Measurements from ENCODE around the gene CHCHD4. TPM values are rescaled to one million over a fixed set of nuclear protein-coding genes. Genes with fewer than 3 reads are reported as not detected.
A peak's percentile ranks its signal among the peaks of the same experiment; 100 is the strongest.

Gene CHCHD4
- total RNA-seq, 3 donors from 2014 or later: 18.6 to 25.4 (median 24.2) TPM

GRCh38 chr3:14134291-14134690 lies 9.6 kb upstream of the CHCHD4 start:
- peaks cover 53% of the 10 kb centered on the region for H3K36me3 Mint-ChIP-seq (ENCODE audit: insufficient read depth)

GRCh38 chr3:14133876-14134275 lies 9.2 kb upstream of the CHCHD4 start:
- Mint-ChIP-seq H3K9me3 (no peaks in the 10 kb centered on the region), H3K4me3 (no peak overlapping the region), H3K36me3 (ENCODE audit: insufficient read depth) (peaks cover 56% of the 10 kb centered on the region), H3K4me1 (ENCODE audit: low read depth) (no peaks in the 10 kb centered on the region), H3K27me3 (ENCODE audit: low read depth) (no peaks in the 10 kb centered on the region)
- no peak for DNase-seq
- ATAC-seq: no peak

More at GRCh38 chr3:14134291-14134690, 9.6 kb upstream of the CHCHD4 start:
- DNase-seq (no peak), ATAC-seq (no peak)
- no peak overlapping the region for H3K4me3 Mint-ChIP-seq
- no peaks in the 10 kb centered on the region for H3K9me3 Mint-ChIP-seq
- H3K4me1 Mint-ChIP-seq (ENCODE audit: low read depth): no peaks in the 10 kb centered on the region
- H3K27me3 Mint-ChIP-seq (ENCODE audit: low read depth): no peaks in the 10 kb centered on the region

- Mint-ChIP-seq H3K4me1 (ENCODE audit: low read depth) (peaks cover 3% of the 10 kb centered on the region), H3K4me3 (no peak overlapping the region), H3K27me3 (ENCODE audit: low read depth) (no peaks in the 10 kb centered on the region), H3K9me3 (no peaks in the 10 kb centered on the region), H3K36me3 (ENCODE audit: insufficient read depth) (peaks cover 58% of the 10 kb centered on the region)
- DNase-seq (no peak), ATAC-seq (no peak)
Measured at GRCh38 chr3:14133188-14133800, 8.6 kb upstream of the CHCHD4 start.

GRCh38 chr3:14132689-14133088 lies 8.0 kb upstream of the CHCHD4 start:
- no peak for DNase-seq
- Mint-ChIP-seq H3K36me3 (ENCODE audit: insufficient read depth) (peaks cover 58% of the 10 kb centered on the region), H3K4me3 (no peak overlapping the region), H3K27me3 (ENCODE audit: low read depth) (no peaks in the 10 kb centered on the region), H3K4me1 (ENCODE audit: low read depth) (peaks cover 9% of the 10 kb centered on the region), H3K9me3 (no peaks in the 10 kb centered on the region)
- no peak for ATAC-seq

- ATAC-seq (no peak), DNase-seq (no peak)
- no peak overlapping the region for H3K4me3 Mint-ChIP-seq
- H3K4me1 Mint-ChIP-seq (ENCODE audit: low read depth): peaks cover 15% of the 10 kb centered on the region
- no peaks in the 10 kb centered on the region for H3K9me3 Mint-ChIP-seq
- H3K36me3 Mint-ChIP-seq (ENCODE audit: insufficient read depth): peaks cover 62% of the 10 kb centered on the region
- H3K27me3 Mint-ChIP-seq (ENCODE audit: low read depth): no peaks in the 10 kb centered on the region
Measured at GRCh38 chr3:14132120-14132519, 7.5 kb upstream of the CHCHD4 start.

GRCh38 chr3:14131134-14131533 lies 6.5 kb upstream of the CHCHD4 start:
- no peak for ATAC-seq
- DNase-seq: no peak
- Mint-ChIP-seq H3K27me3 (ENCODE audit: low read depth) (no peaks in the 10 kb centered on the region), H3K36me3 (ENCODE audit: insufficient read depth) (peaks cover 59% of the 10 kb centered on the region), H3K9me3 (no peaks in the 10 kb centered on the region), H3K4me3 (no peak overlapping the region), H3K4me1 (ENCODE audit: low read depth) (peaks cover 24% of the 10 kb centered on the region)

GRCh38 chr3:14130707-14131106 lies 6.0 kb upstream of the CHCHD4 start:
- Mint-ChIP-seq H3K4me3 (no peak overlapping the region), H3K36me3 (ENCODE audit: insufficient read depth) (peaks cover 55% of the 10 kb centered on the region), H3K9me3 (no peaks in the 10 kb centered on the region), H3K27me3 (ENCODE audit: low read depth) (no peaks in the 10 kb centered on the region), H3K4me1 (ENCODE audit: low read depth) (peaks cover 28% of the 10 kb centered on the region)
- no peak for ATAC-seq
- no peak for DNase-seq

GRCh38 chr3:14130230-14130629 lies 5.6 kb upstream of the CHCHD4 start:
- no peak for DNase-seq
- ATAC-seq: no peak
- Mint-ChIP-seq H3K4me1 (ENCODE audit: low read depth) (peaks cover 29% of the 10 kb centered on the region), H3K9me3 (no peaks in the 10 kb centered on the region), H3K36me3 (ENCODE audit: insufficient read depth) (peaks cover 54% of the 10 kb centered on the region), H3K27me3 (ENCODE audit: low read depth) (no peaks in the 10 kb centered on the region), H3K4me3 (no peak overlapping the region)

- no peak for ATAC-seq
- Mint-ChIP-seq H3K27me3 (ENCODE audit: low read depth) (no peaks in the 10 kb centered on the region), H3K9me3 (no peaks in the 10 kb centered on the region), H3K4me1 (ENCODE audit: low read depth) (peaks cover 29% of the 10 kb centered on the region), H3K36me3 (ENCODE audit: insufficient read depth) (peaks cover 53% of the 10 kb centered on the region), H3K4me3 (no peak overlapping the region)
- no peak for DNase-seq
Measured at GRCh38 chr3:14129296-14129695, 4.6 kb upstream of the CHCHD4 start.

GRCh38 chr3:14128724-14129123 lies 4.1 kb upstream of the CHCHD4 start:
- Mint-ChIP-seq H3K27me3 (ENCODE audit: low read depth) (no peaks in the 10 kb centered on the region), H3K4me1 (ENCODE audit: low read depth) (peaks cover 33% of the 10 kb centered on the region), H3K9me3 (no peaks in the 10 kb centered on the region), H3K4me3 (no peak overlapping the region), H3K36me3 (ENCODE audit: insufficient read depth) (peaks cover 50% of the 10 kb centered on the region)
- no peak for ATAC-seq
- DNase-seq: no peak

GRCh38 chr3:14127516-14128161 lies 3.0 kb upstream of the CHCHD4 start:
- Mint-ChIP-seq H3K9me3 (no peaks in the 10 kb centered on the region), H3K4me1 (ENCODE audit: low read depth) (peaks cover 43% of the 10 kb centered on the region), H3K36me3 (ENCODE audit: insufficient read depth) (peaks cover 40% of the 10 kb centered on the region), H3K4me3 (no peak overlapping the region), H3K27me3 (ENCODE audit: low read depth) (no peaks in the 10 kb centered on the region)
- ATAC-seq (no peak), DNase-seq (no peak)

GRCh38 chr3:14126887-14127505 lies 2.3 kb upstream of the CHCHD4 start:
- peaks cover 40% of the 10 kb centered on the region for H3K36me3 Mint-ChIP-seq (ENCODE audit: insufficient read depth)
- peak overlapping the region; percentile 97 for H3K4me3 Mint-ChIP-seq
- H3K9me3 Mint-ChIP-seq: no peaks in the 10 kb centered on the region

GRCh38 chr3:14126017-14126886 lies 1.6 kb upstream of the CHCHD4 start:
- DNase-seq: no peak
- peaks cover 53% of the 10 kb centered on the region for H3K4me1 Mint-ChIP-seq (ENCODE audit: low read depth)
- no peaks in the 10 kb centered on the region for H3K9me3 Mint-ChIP-seq
- peak overlapping the region; percentile 97 for H3K4me3 Mint-ChIP-seq
- no peak for ATAC-seq
- H3K27me3 Mint-ChIP-seq (ENCODE audit: low read depth): no peaks in the 10 kb centered on the region
- peaks cover 39% of the 10 kb centered on the region for H3K36me3 Mint-ChIP-seq (ENCODE audit: insufficient read depth)

More at GRCh38 chr3:14126887-14127505, 2.3 kb upstream of the CHCHD4 start:
- H3K27me3 Mint-ChIP-seq (ENCODE audit: low read depth): no peaks in the 10 kb centered on the region
- ATAC-seq (no peak), DNase-seq (no peak)
- peaks cover 48% of the 10 kb centered on the region for H3K4me1 Mint-ChIP-seq (ENCODE audit: low read depth)
